ENCODE results near the gene COL26A1.
"Not testable (repeated sequence)": the region's sequence is repeated elsewhere in the genome, so short reads cannot be mapped to it uniquely, and the experiment has no call there.

COL26A1 gene

GRCh38 chr7:101487753-101488152 lies 125.1 kb downstream of the COL26A1 start:
- Histone ChIP-seq H3K18ac (ENCODE audit: low read length) (peak overlapping the region; percentile 79), H2AK5ac (ENCODE audit: low read depth, low read length) (peak overlapping the region; percentile 2), H3K36me3 (replicated peaks in 1 of 2; ENCODE audit: control insufficient read depth in 2 of 2, insufficient read depth in 2 of 2, low read length in 2 of 2) (no peaks in the 10 kb centered on the region), H2BK120ac (ENCODE audit: low read depth, low read length) (no peak overlapping the region), H4K91ac (ENCODE audit: low read depth, low read length, poor library complexity) (no peak overlapping the region), H2AFZ (ENCODE audit: low read length) (no peak overlapping the region), H3K27me3 (ENCODE audit: control insufficient read depth in 3 of 3, insufficient read depth in 3 of 3, low read depth in 1 of 3, low read length in 3 of 3) (no peaks in the 10 kb centered on the region), H3K4me1 (ENCODE audit: control insufficient read depth in 2 of 2, insufficient read depth in 1 of 2, low read depth in 1 of 2, low read length in 2 of 2) (peaks cover 4 to 16% of the 10 kb centered on the region in 2 donors), H3K14ac (ENCODE audit: low read length) (peak overlapping the region; percentile 10), H3K9ac (ENCODE audit: low read depth, low read length, poor library complexity) (no peak overlapping the region), H3K79me1 (ENCODE audit: low read depth, low read length) (no peaks in the 10 kb centered on the region), H3K4me2 (ENCODE audit: insufficient read depth, low read length, poor library complexity, severe bottlenecking) (no peak overlapping the region), H3K27ac (replicated peaks; ENCODE audit: low read length) (no peak overlapping the region), H2BK12ac (ENCODE audit: low read length) (no peak overlapping the region), H3K23ac (ENCODE audit: low read depth, low read length, poor library complexity) (no peak overlapping the region), H2BK15ac (ENCODE audit: low read length) (no peak overlapping the region), H2BK5ac (ENCODE audit: low read length) (peak overlapping the region; percentile 76), H3K4me3 (ENCODE audit: low read length in 2 of 2) (no peak overlapping the region), H3K9me3 (replicated peaks in 1 of 2; ENCODE audit: control insufficient read depth in 2 of 2, insufficient read depth in 1 of 2, low read depth in 1 of 2, low read length in 2 of 2) (peaks cover 0 to 3% of the 10 kb centered on the region in 2 donors), H3K4ac (ENCODE audit: low read length) (no peak overlapping the region), H4K8ac (ENCODE audit: low read depth, low read length) (no peak overlapping the region)
- DNase-seq (ENCODE audit: low spot score), result no peak
- no CpG with 5 or more reads among the region's 7 CpGs for WGBS, 2 donors (ENCODE audit: extremely low coverage in 2 of 2, insufficient read length in 2 of 2, insufficient replicate concordance in 1 of 2)

- DNase-seq (ENCODE audit: low spot score), result no peak
- H3K23ac ChIP-seq (ENCODE audit: low read depth, low read length, poor library complexity), result no peak overlapping the region
- H3K79me1 ChIP-seq (ENCODE audit: low read depth, low read length), result no peaks in the 10 kb centered on the region
Observed at GRCh38 chr7:101488826-101489572, 126.3 kb downstream of the COL26A1 start.

DNA sequence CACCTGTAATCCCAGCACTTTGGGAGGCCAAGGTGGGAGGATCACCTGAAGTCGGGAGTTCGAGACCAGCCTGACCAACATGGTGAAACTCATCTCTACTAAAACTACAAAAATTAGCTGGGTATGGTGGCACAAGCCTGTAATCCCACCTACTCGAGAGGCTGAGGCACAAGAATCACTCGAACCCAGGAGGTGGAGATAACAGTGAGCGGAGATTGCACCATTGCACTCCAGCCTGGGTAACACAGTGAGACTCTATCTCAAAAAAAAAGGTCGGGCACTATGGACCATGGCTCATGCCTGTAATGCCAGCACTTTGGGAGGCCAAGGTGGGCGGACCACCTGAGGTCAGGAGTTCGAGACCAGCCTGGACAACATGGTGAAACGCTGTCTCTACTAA lies 127.8 kb downstream of the COL26A1 start:
- H3K18ac ChIP-seq (ENCODE audit: low read length); H3K9ac ChIP-seq (ENCODE audit: low read depth, low read length, poor library complexity); H3K4me3 ChIP-seq (ENCODE audit: low read length in 2 of 2): not testable (repeated sequence)

More at GRCh38 chr7:101488826-101489572, 126.3 kb downstream of the COL26A1 start:
- no peak overlapping the region for H3K4ac ChIP-seq (ENCODE audit: low read length)
- H3K9me3 ChIP-seq (replicated peaks in 1 of 2; ENCODE audit: control insufficient read depth in 2 of 2, insufficient read depth in 1 of 2, low read depth in 1 of 2, low read length in 2 of 2), result peaks cover 0 to 3% of the 10 kb centered on the region in 2 donors
- H3K4me1 ChIP-seq (ENCODE audit: control insufficient read depth in 2 of 2, insufficient read depth in 1 of 2, low read depth in 1 of 2, low read length in 2 of 2), result peaks cover 4 to 16% of the 10 kb centered on the region in 2 donors
- no peak overlapping the region for H3K14ac ChIP-seq (ENCODE audit: low read length)
- H2AK5ac ChIP-seq (ENCODE audit: low read depth, low read length), result no peak overlapping the region
- no peak overlapping the region for H2BK15ac ChIP-seq (ENCODE audit: low read length)
- H3K36me3 ChIP-seq (replicated peaks in 1 of 2; ENCODE audit: control insufficient read depth in 2 of 2, insufficient read depth in 2 of 2, low read length in 2 of 2), result no peaks in the 10 kb centered on the region
- no peak overlapping the region for H3K9ac ChIP-seq (ENCODE audit: low read depth, low read length, poor library complexity)
- no peak overlapping the region for H2BK120ac ChIP-seq (ENCODE audit: low read depth, low read length)
- H4K8ac ChIP-seq (ENCODE audit: low read depth, low read length), result no peak overlapping the region
- no CpG with 5 or more reads among the region's 10 CpGs for WGBS, 2 donors (ENCODE audit: extremely low coverage in 2 of 2, insufficient read length in 2 of 2, insufficient replicate concordance in 1 of 2)
- H3K4me2 ChIP-seq (ENCODE audit: insufficient read depth, low read length, poor library complexity, severe bottlenecking), result no peak overlapping the region
- no peak overlapping the region for H3K18ac ChIP-seq (ENCODE audit: low read length)
- H2BK12ac ChIP-seq (ENCODE audit: low read length), result no peak overlapping the region
- H3K4me3 ChIP-seq (ENCODE audit: low read length in 2 of 2), result no peak overlapping the region
- no peak overlapping the region for H3K27ac ChIP-seq (replicated peaks; ENCODE audit: low read length)
- no peak overlapping the region for H2BK5ac ChIP-seq (ENCODE audit: low read length)
- H3K27me3 ChIP-seq (ENCODE audit: control insufficient read depth in 3 of 3, insufficient read depth in 3 of 3, low read depth in 1 of 3, low read length in 3 of 3), result no peaks in the 10 kb centered on the region
- H4K91ac ChIP-seq (ENCODE audit: low read depth, low read length, poor library complexity), result no peak overlapping the region
- no peak overlapping the region for H2AFZ ChIP-seq (ENCODE audit: low read length)

GRCh38 chr7:101491442-101491841 lies 128.8 kb downstream of the COL26A1 start:
- not testable (repeated sequence) for H3K27ac ChIP-seq (replicated peaks; ENCODE audit: low read length); DNase-seq (ENCODE audit: low spot score); H4K8ac ChIP-seq (ENCODE audit: low read depth, low read length); H3K23ac ChIP-seq (ENCODE audit: low read depth, low read length, poor library complexity); H3K4ac ChIP-seq (ENCODE audit: low read length); H3K4me3 ChIP-seq (ENCODE audit: low read length in 2 of 2); H3K79me1 ChIP-seq (ENCODE audit: low read depth, low read length); H3K27me3 ChIP-seq (ENCODE audit: control insufficient read depth in 3 of 3, insufficient read depth in 3 of 3, low read depth in 1 of 3, low read length in 3 of 3); H3K9me3 ChIP-seq (replicated peaks in 1 of 2; ENCODE audit: control insufficient read depth in 2 of 2, insufficient read depth in 1 of 2, low read depth in 1 of 2, low read length in 2 of 2); H2BK12ac ChIP-seq (ENCODE audit: low read length); H2BK120ac ChIP-seq (ENCODE audit: low read depth, low read length); H3K9ac ChIP-seq (ENCODE audit: low read depth, low read length, poor library complexity); H3K18ac ChIP-seq (ENCODE audit: low read length); H3K36me3 ChIP-seq (replicated peaks in 1 of 2; ENCODE audit: control insufficient read depth in 2 of 2, insufficient read depth in 2 of 2, low read length in 2 of 2); H2BK15ac ChIP-seq (ENCODE audit: low read length); H3K4me2 ChIP-seq (ENCODE audit: insufficient read depth, low read length, poor library complexity, severe bottlenecking); H3K14ac ChIP-seq (ENCODE audit: low read length); H4K91ac ChIP-seq (ENCODE audit: low read depth, low read length, poor library complexity); H2BK5ac ChIP-seq (ENCODE audit: low read length); H2AFZ ChIP-seq (ENCODE audit: low read length); H2AK5ac ChIP-seq (ENCODE audit: low read depth, low read length)
- no CpG with 5 or more reads among the region's 4 CpGs for WGBS, 2 donors (ENCODE audit: extremely low coverage in 2 of 2, insufficient read length in 2 of 2, insufficient replicate concordance in 1 of 2)
- H3K4me1 ChIP-seq (ENCODE audit: control insufficient read depth in 2 of 2, insufficient read depth in 1 of 2, low read depth in 1 of 2, low read length in 2 of 2), result peaks cover 4 to 12% of the 10 kb centered on the region in 2 donors

More for the DNA sequence above, 127.8 kb downstream of the COL26A1 start:
- H2BK5ac ChIP-seq (ENCODE audit: low read length); H3K36me3 ChIP-seq (replicated peaks in 1 of 2; ENCODE audit: control insufficient read depth in 2 of 2, insufficient read depth in 2 of 2, low read length in 2 of 2); H3K23ac ChIP-seq (ENCODE audit: low read depth, low read length, poor library complexity); H2AK5ac ChIP-seq (ENCODE audit: low read depth, low read length); H3K14ac ChIP-seq (ENCODE audit: low read length); H2AFZ ChIP-seq (ENCODE audit: low read length); H3K9me3 ChIP-seq (replicated peaks in 1 of 2; ENCODE audit: control insufficient read depth in 2 of 2, insufficient read depth in 1 of 2, low read depth in 1 of 2, low read length in 2 of 2); H2BK12ac ChIP-seq (ENCODE audit: low read length); H3K4ac ChIP-seq (ENCODE audit: low read length); H2BK15ac ChIP-seq (ENCODE audit: low read length); DNase-seq (ENCODE audit: low spot score); H2BK120ac ChIP-seq (ENCODE audit: low read depth, low read length); H3K27me3 ChIP-seq (ENCODE audit: control insufficient read depth in 3 of 3, insufficient read depth in 3 of 3, low read depth in 1 of 3, low read length in 3 of 3); H3K27ac ChIP-seq (replicated peaks; ENCODE audit: low read length); H3K4me2 ChIP-seq (ENCODE audit: insufficient read depth, low read length, poor library complexity, severe bottlenecking); H3K79me1 ChIP-seq (ENCODE audit: low read depth, low read length); H4K91ac ChIP-seq (ENCODE audit: low read depth, low read length, poor library complexity); H4K8ac ChIP-seq (ENCODE audit: low read depth, low read length): not testable (repeated sequence)
- H3K4me1 ChIP-seq (ENCODE audit: control insufficient read depth in 2 of 2, insufficient read depth in 1 of 2, low read depth in 1 of 2, low read length in 2 of 2), result peaks cover 4 to 18% of the 10 kb centered on the region in 2 donors
- no CpG with 5 or more reads among the region's 9 CpGs for WGBS, 2 donors (ENCODE audit: extremely low coverage in 2 of 2, insufficient read length in 2 of 2, insufficient replicate concordance in 1 of 2)

Measured in neuronal stem cell (in vitro differentiated cells).